GM21360 (cell line): ENCODE data around the gene SMAD1.
A peak's percentile ranks its signal among the peaks of the same experiment; 100 is the strongest.

Source experiments
- ATAC-seq: cut with Tn5 transposase; IDR thresholded peaks from one replicate; pipeline ENCODE4 v1.9.1; 2021; ENCODE audit warnings: mild to moderate bottlenecking, moderate library complexity; ENCODE audit not compliant: unreplicated experiment

Gene SMAD1

DNA sequence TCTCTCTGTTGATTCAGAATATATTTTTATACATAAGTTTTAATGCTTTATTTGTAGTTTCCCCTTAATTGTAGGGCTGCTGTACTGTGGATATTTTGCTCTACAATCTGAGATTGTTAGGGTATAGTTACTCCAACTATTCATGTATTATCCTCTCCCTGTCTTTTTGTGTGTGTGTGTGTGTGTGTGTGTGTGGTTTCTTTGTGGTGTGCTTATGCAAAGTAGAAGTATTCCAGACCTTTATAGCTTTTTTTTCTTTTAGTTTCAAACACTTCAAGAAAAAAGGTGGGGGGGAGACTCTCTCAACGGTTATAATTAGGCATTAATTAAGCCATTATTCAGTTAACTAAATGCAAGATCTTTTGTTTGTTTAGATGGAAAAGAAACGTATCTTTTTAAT lies 6.7 kb downstream of the SMAD1 start:
- no peak for ATAC-seq

DNA sequence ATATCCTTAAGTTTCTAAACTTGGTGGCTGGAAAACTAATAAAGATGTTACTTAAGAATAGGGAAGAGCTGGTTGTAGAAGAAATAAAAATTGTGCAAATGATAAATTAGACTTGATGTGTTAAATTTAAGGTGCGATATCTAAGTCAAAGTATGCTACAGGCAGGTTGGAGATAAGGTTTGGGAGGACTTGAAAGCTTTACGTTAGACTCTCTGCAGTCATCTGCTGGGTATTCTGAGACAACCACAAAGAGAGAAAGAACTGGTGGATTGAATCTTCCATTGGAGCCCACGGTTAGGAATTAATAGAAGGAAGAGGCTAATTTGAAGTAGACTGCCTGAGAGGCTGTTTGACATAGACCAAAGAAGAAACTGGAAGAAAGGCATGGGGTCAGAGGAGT lies 7.9 kb downstream of the SMAD1 start:
- no peak for ATAC-seq

- ATAC-seq = no peak
These were observed 8.7 kb downstream of the SMAD1 start for GRCh38 chr4:145490361-145490760.

DNA sequence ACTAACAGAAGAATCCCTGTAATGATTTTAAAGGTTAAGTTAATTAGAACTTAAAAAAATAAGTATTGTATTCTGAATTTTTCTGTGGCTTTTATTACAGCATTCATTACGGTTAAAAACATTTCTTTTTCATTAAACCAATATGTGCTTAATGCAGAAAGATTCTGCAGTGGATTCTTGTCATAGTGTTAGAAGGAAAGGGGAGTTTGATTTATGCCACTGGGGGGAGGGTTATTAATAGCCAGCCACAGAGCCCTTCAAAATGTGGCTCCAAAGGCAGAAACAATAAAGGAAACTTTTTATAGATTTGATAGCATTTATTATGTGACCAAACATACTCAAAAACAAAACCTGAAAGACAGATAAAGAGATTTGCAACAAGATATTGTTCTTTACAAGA lies 9.1 kb downstream of the SMAD1 start:
- ATAC-seq = no peak

GRCh38 chr4:145492376-145492775 lies 10.7 kb downstream of the SMAD1 start:
- ATAC-seq = no peak

GRCh38 chr4:145493166-145493565 lies 11.5 kb downstream of the SMAD1 start:
- no peak for ATAC-seq

DNA sequence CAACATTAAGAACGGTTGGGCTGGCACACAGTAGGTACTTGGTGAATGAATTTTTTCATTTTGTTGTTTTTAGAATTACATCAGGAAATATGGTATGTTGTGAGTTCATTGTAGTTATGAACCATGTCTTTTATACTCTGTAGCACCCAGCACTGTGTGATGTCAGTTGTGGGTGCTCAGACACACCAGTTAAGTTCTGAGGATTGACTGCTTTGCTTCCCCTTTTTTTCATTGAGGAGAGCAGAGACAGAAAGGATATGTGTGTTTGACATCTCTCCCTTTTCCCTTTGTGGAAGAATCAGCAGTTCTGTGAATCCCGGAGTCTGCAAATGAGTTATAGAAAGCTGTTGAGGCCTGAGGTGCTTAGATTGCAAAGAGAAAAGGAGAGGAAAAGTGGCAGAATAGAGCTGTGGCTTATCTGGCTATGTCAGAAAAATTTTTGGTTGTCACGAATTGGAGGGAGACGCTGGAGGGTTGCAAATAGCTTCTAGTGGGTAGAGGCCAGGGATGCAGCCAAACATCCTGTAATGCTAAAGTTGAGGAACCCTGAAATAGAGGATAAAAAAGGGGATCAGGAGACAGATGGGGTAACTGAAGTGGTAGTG lies 13.1 kb downstream of the SMAD1 start:
- no peak for ATAC-seq

DNA sequence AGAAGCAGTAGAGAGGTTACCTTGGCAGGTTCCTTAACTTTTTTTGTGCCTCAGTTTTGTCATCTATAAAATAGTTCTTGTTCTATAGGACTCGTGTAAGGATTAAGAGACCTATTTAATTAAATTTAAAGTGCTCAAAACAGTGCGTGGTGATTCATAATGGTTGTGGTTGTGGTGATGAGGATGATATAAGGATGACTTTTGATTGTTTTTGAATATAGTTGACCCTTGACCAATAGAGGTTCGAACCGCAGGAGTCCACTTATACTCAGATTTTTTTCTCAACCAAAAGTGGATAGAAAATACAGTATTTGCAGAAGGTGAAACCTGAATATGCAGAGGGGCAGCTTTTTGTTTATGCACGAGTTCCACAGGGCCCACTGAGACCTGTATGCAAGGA lies 14.6 kb downstream of the SMAD1 start:
- no peak for ATAC-seq

DNA sequence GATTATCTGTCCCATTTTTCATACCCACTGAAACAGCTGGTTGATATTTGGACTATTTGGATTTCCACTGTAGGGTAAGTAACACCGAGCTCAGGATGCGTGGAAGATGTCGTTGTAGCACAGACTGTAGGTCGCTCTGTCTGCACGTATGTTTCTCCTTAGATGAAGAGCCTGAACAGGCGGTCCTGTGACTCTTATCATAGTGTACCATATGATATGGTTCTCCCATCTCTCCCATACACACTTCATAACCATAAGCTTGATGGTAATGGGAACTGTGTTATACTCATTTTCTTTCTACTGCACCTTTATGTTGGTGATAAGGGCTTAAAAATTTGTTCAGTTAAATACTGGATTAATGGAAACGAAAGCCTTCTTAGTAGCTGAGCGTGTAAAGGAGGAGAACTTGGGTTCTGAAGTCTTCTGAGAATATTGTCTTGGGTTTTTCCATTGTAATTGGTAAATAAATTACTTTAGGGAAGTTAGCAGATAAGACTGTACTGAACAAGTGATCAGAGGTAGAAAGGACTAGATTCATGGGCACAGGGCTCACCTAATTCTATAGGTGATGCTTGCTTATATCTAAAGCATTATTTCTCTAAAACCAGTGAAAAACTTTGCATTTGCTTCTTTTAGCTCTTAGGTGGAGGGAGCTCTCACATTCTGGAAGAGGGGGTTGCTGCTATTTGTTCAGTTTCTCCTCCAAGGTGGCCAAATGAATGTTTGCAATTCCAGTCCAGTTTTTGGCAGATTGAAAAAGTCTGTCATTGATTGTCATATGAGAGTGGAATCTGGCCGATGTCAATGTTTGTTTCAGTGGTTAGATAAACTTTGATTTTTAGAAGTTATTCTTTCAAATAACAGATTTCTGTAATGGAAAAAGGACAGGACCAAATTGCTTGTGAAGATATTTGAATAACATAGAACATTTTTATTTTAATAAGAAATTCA lies 15.8 kb downstream of the SMAD1 start:
- ATAC-seq = no peak

- ATAC-seq = peak; percentile 80
These were observed 16.8 kb downstream of the SMAD1 start for GRCh38 chr4:145498430-145498829.

GRCh38 chr4:145501051-145501660 lies 19.5 kb downstream of the SMAD1 start:
- ATAC-seq = peak; percentile 49

DNA sequence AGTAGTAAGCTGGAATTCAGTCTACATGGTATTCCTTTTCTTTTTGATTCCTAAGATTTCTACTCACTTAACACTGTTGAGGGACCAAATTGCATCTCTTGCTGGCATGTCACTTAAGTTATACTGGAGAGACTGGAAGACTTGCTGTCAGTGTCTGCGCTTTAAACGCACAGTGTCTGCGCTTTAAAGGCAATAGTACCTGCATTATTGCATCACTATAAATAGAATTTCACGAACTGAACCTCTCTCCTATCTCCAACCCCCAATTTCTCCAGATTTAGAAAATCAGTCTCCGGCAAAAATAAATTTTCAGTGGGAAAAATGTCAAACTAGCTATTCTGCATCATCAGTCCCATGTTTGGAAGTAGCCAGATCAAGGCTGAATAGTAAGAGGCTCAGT lies 21.2 kb downstream of the SMAD1 start:
- ATAC-seq = no peak

DNA sequence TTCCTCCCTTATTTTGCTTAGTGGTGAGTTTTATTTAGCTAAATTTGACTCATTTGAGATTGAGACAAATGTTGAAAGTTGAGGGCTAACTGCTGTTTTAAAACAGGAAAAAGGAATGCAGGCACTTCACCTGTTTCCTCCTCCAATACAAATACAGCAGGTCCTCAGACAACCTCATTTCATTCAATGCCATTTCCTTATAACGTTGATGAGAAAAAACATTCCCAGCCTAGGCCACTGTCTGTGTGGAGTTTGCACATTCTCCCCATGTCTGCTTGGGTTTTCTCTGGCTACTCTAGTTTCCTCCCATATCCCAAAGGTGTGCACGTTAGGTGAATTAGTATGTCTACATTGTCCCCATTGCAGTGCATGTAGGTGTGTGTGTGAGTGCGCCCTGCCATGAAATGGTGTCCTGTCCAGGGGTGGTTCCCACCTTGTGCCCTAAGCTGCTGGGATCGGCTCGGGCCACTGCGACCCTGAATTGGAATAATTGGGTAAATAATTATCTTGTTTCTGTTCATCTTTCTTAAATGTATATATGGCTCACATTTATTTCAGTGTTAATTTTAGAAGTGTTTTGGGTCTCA lies 21.9 kb downstream of the SMAD1 start:
- ATAC-seq = no peak

DNA sequence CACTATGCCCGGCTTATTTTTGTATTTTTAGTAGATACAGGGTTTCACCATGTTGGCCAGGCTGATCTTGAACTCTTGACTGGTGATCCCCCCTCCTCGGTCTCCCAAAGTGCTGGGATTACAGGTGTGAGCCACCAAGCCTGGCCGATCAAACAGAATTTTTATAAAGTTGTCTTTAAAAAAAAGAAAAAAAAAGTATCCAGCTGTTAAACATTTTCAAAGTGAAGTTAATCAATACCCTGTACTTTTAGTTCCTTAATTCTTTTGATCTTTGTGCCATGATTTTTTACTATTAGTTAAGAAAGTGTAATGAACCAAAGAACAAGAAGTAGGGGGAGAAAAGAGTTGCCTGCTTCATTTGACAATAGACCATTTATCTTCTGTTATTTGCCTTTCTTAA lies 24.3 kb downstream of the SMAD1 start:
- ATAC-seq = no peak

GRCh38 chr4:145507636-145508035 lies 26.0 kb downstream of the SMAD1 start:
- no peak for ATAC-seq

GRCh38 chr4:145511913-145512522 lies 30.4 kb downstream of the SMAD1 start:
- no peak for ATAC-seq

GRCh38 chr4:145513020-145513621 lies 31.5 kb downstream of the SMAD1 start:
- ATAC-seq = no peak

DNA sequence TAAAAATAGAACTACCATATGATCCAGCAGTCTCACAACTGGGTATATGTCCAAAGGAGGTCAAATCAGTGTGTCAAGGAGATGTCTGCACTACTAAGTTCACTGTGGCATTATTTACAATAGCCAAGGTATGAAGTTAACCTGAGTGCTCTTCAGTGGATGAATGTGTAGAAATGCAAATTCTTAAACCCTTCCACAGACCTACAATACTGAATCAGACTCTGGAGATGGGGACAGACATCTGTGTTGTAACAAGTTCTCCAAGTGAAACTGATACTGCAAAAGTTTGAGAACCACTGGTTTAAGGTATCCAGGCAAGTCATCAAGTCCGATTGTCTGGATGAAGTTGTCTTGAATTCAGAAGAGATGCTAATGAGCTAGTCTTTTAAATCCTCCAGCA lies 38.5 kb downstream of the SMAD1 start:
- no peak for ATAC-seq

GRCh38 chr4:145521282-145521681 lies 39.6 kb downstream of the SMAD1 start:
- ATAC-seq = no peak

- ATAC-seq = no peak
These were observed 41.5 kb downstream of the SMAD1 start for GRCh38 chr4:145523117-145523516.

DNA sequence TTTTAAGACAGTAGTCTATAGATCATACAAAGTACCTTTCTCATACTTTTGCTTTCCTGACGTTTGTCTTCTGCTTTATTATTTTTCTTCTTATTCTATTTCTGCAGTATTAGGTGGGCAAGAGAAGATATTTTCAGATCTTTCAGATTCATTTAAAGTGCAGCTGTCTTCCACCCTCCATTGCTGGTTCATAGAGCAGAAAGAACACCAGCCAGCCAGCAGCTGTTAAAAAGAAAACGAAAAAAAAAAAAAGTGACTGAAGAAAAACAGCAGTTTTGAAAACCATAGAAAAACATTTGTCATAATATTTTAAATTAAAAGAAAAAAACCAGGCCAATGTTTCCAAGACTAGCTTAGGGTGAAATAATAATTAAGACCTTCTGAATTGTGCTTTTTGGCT lies 42.9 kb downstream of the SMAD1 start:
- ATAC-seq = no peak
